Left lobe of liver (tissue), 2 donors: ENCODE results near the gene ACR. TPM values are rescaled to one million over a fixed set of nuclear protein-coding genes. Genes with fewer than 3 reads are reported as not detected.
"Not testable (repeated sequence)": the region's sequence is repeated elsewhere in the genome, so short reads cannot be mapped to it uniquely, and the experiment has no call there.

ENCODE experiments used
- ATAC-seq: fragments of 200-7000 bp; cut with Tn5 transposase; one replicate; pipeline ENCODE4 v1.9.1; 2020; ENCODE audit warnings: mild to moderate bottlenecking, moderate library complexity
- DNase-seq: peaks from one replicate; pipeline ENCODE4 v3.0.0-alpha.2; 2020; ENCODE audit warnings: low spot score
- total RNA-seq: library from RNA; stranded (reverse); gene quantifications from one replicate; pipeline ENCODE4 v1.2.1, GENCODE V29; 2021
- donor health status: DM: no; HTN: no; CAD: no; lungs with moderate emphysema.
- donor health status: DM: no; HTN: yes; CAD: no.

ACR gene
- total RNA-seq, 1 donor from 2014 or later = 0.83 TPM

GRCh38 chr22:50759597-50760341 lies 21.8 kb downstream of the ACR start:
- not testable (repeated sequence) for ATAC-seq, DNase-seq

GRCh38 chr22:50761829-50762228 lies 23.8 kb downstream of the ACR start:
- not testable (repeated sequence) for DNase-seq, ATAC-seq

DNA sequence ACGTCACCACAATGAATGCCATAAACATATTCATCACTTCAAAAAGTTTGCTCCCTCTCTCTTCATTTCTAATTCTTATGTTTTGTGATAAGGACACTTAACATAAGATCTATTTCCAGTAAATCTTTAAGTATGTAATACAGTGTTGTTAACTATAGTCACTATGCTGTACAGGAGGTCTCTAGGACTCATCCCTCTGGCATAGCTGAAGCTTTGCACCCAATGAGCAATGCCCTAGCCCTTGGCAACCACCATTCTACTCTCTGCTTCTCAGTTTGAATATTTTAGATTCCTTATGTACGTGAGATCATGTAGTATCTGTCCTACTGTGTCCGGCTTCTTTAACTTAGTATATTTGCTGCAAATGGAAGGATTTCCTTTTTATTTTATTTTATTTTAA lies 26.3 kb downstream of the ACR start:
- DNase-seq, ATAC-seq: not testable (repeated sequence)

GRCh38 chr22:50775132-50775531 lies 37.1 kb downstream of the ACR start:
- peak; percentile 58 for ATAC-seq
- not testable (repeated sequence) for DNase-seq

DNA sequence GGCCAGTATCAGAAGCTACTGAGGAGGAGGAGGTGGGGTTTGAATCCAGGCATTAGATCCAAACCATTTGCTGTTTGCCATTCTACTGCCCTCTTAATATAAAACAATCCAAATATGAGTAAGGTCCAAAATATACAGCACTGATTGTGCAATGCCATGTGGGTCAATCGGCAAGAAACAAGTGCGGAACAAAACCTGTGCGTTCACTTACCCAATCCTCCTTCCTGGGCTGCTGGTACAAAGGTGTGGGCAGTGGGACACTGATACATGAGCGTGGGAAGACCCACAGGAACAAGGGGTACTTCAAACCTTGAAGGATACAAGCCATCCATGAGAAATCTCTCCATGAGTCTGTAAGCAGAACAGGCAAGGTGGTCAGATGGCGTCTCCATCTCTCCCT lies 39.6 kb downstream of the ACR start:
- peak; percentile 55 for ATAC-seq
- DNase-seq = not testable (repeated sequence)

- DNase-seq, ATAC-seq: not testable (repeated sequence)
Measured at GRCh38 chr22:50780244-50780643, 42.2 kb downstream of the ACR start.

DNA sequence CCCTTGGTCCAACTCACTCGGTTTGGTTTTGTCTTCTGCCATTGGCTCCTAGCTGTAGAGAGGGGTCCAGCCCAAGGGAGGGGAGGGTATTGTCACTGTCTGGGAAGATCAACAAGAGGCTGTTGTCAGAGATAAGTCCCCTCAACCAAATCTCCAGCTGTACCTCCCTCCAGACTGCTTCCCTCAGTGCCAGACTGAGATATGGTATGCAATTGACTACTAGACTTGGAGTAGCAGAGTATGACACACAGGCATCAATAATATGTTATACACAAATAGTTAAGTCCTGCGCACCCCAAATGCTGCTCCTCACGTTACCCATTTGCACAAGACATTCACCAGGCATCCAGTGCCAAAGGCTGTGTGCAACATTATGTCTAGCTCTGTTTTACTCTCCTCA lies 44.2 kb downstream of the ACR start:
- ATAC-seq, DNase-seq: not testable (repeated sequence)

DNA sequence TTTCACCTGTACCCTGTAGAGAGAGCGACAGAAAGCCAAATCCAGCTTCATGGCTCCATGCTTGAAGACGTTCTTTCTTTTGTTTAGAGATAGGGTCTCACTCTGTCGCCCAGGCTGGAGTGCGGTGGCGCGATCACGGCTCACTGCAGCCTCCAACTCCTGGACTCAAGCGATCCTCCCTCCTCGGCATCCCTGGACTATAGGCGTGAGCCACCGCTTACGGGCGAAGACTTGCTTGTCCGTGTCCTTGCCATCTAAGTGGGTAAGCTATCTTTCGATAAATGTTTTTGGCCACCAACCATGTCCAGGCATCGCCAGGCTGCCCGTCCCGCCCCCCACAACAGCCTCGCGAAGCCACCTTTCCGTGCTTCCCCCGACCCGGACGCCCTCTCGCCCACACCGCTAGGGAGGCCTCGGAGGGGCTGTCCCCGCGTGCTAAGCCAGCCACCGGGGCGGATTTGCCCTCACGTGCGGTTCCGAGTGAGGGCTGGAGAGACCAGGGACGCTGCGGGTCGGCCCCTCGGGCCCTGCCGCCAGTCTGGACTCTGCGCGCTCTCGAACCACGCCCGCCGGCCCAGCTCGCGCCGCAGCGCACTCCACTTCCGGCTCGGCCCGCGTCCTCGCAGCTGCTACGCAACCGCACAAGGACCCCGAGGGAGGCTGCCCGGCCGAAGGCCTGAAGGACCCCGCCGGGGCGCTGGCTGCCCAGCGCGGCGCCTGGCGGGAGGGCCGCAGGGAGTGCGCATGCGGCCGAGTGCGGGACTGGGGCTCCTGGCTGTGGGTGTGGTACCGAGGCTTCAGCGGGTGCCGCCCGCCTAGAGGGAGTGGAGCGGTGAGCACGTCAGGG lies 45.3 kb downstream of the ACR start, which contains the start of gene RABL2B:
RABL2B (minus strand) TSS at position 604 of the 847 bp plus-strand sequence. CDS start 1,342 bp downstream, outside the sequence.
- DNase-seq (peak; percentile 92), ATAC-seq (peak; percentile 98)

- DNase-seq = not testable (repeated sequence)
- peak; percentile 34 for ATAC-seq
Measured at GRCh38 chr22:50783880-50784276, 45.9 kb downstream of the ACR start.

- not testable (repeated sequence) for DNase-seq, ATAC-seq
Measured at GRCh38 chr22:50785289-50785688, 47.3 kb downstream of the ACR start.

GRCh38 chr22:50786936-50787335 lies 48.9 kb downstream of the ACR start:
- not testable (repeated sequence) for DNase-seq

More at GRCh38 chr22:50786936-50787335, 48.9 kb downstream of the ACR start:
- not testable (repeated sequence) for ATAC-seq

Other genes starting within 250 kb of the ACR start
- gene LMF2, start 230.5 kb upstream of the ACR start, total RNA-seq = 50.2 TPM
- gene NCAPH2, start 230.0 kb upstream of the ACR start, total RNA-seq = 18.8 TPM
- gene SCO2, start 212.6 kb upstream of the ACR start, total RNA-seq = not detected
- gene TYMP, start 208.2 kb upstream of the ACR start, total RNA-seq = 80.0 TPM
- 0.05 TPM for gene KLHDC7B, start 192.3 kb upstream of the ACR start, total RNA-seq
- 0.45 TPM for gene SYCE3, start 175.3 kb upstream of the ACR start, total RNA-seq
- 24.7 TPM for gene CPT1B, start 159.8 kb upstream of the ACR start, total RNA-seq
- gene CHKB, start 155.4 kb upstream of the ACR start, total RNA-seq = 32.6 TPM
- gene MAPK8IP2, start 137.4 kb upstream of the ACR start, total RNA-seq = 0.53 TPM
- gene ARSA, start 110.1 kb upstream of the ACR start, total RNA-seq = 49.0 TPM
- gene SHANK3, start 65.4 kb upstream of the ACR start, total RNA-seq = 22.8 TPM
- 11.1 TPM for gene RABL2B, start 45.4 kb downstream of the ACR start, total RNA-seq